ENCODE data around the gene ATOSA. TPM values are rescaled to one million over a fixed set of nuclear protein-coding genes. Genes with fewer than 3 reads are reported as not detected.

ATOSA gene
- total RNA-seq, 1 experiment from 2014 or later, result 5.3 TPM

GRCh38 chr15:52652984-52653383 lies 26.2 kb downstream of the ATOSA start:
- peak; percentile 54 for DNase-seq (ENCODE audit: low spot score)

- DNase-seq (ENCODE audit: low spot score), result peak; percentile 21
These were observed 26.9 kb downstream of the ATOSA start for GRCh38 chr15:52652286-52652685.

GRCh38 chr15:52651868-52652267 lies 27.3 kb downstream of the ATOSA start:
- DNase-seq (ENCODE audit: low spot score), result peak; percentile 83

GRCh38 chr15:52651114-52651513 lies 28.1 kb downstream of the ATOSA start:
- DNase-seq (ENCODE audit: low spot score), result no peak

- DNase-seq (ENCODE audit: low spot score), result no peak
These were observed 29.5 kb downstream of the ATOSA start for GRCh38 chr15:52649686-52650085.

GRCh38 chr15:52645916-52646315 lies 33.3 kb downstream of the ATOSA start:
- no peak for DNase-seq (ENCODE audit: low spot score)

- DNase-seq (ENCODE audit: low spot score), result no peak
These were observed 36.5 kb downstream of the ATOSA start for GRCh38 chr15:52642386-52643361.

- no peak for DNase-seq (ENCODE audit: low spot score)
These were observed 42.7 kb downstream of the ATOSA start for GRCh38 chr15:52636459-52636858.

GRCh38 chr15:52635908-52636307 lies 43.3 kb downstream of the ATOSA start:
- no peak for DNase-seq (ENCODE audit: low spot score)

Other genes with a start within 250 kb of the ATOSA start
- 0.76 and 0.91 TPM in 2 replicates for gene MYO5A, start 150.5 kb downstream of the ATOSA start, total RNA-seq (2014; rRNA removed; shearing (Covaris generic))
- 56.3 and 57.3 TPM in 2 replicates for gene ARPP19, start 110.4 kb downstream of the ATOSA start, total RNA-seq (2014; rRNA removed; shearing (Covaris generic))
- gene ONECUT1, start 110.9 kb upstream of the ATOSA start, total RNA-seq (2014; rRNA removed; shearing (Covaris generic)), result not detected in 2 replicates